GM12878 (cell line): ENCODE measurements around the gene CD151. TPM values are rescaled to one million over a fixed set of nuclear protein-coding genes. Genes with fewer than 3 reads are reported as not detected.
A peak's percentile ranks its signal among the peaks of the same experiment; 100 is the strongest.

Experiments used
- ATAC-seq: fragments of 200-7000 bp; cut with Tn5 transposase; 3 replicates; pipeline ENCODE4 v1.9.1; 2020; ENCODE audit warnings: mild to moderate bottlenecking, moderate library complexity
- BruUV-seq: library from RNA; stranded (reverse); fragments of 400-500 nt; replicated peaks from 2 replicates; lab custom pipeline; 2021; lab: Mats Ljungman, UMichigan
- CTCF ChIA-PET: fragments of 300-600 bp; sonication (Branson Sonifier 250); formaldehyde crosslinking; extraction: SDS; loops from one replicate; lab custom pipeline; 2021; ENCODE audit warnings: inconsistent platforms; lab: Yijun Ruan, JAX
- POLR2A ChIA-PET: fragments of 350-600 bp; formaldehyde crosslinking; extraction: SDS; loops from one replicate; lab custom pipeline; 2021; ENCODE audit warnings: inconsistent platforms; lab: Charles Lee
- RAD21 ChIA-PET: fragments of 300-600 bp; sonication (Branson Sonifier 250); formaldehyde crosslinking; loops from one replicate; lab custom pipeline; 2023; ENCODE audit warnings: antibody characterized with exemption; ENCODE audit not compliant: unreplicated experiment; lab: Charles Lee
- SMC1A ChIA-PET: fragments of 300-600 bp; sonication (Branson Sonifier 250); formaldehyde crosslinking; loops from one replicate; lab custom pipeline; 2023; ENCODE audit not compliant: unreplicated experiment, uncharacterized antibody; lab: Charles Lee
- DNase-seq: peaks from one replicate; pipeline ENCODE4 v3.0.0-alpha.2; 2011; ENCODE audit warnings: low read depth, low spot score
- FAIRE-seq: peaks from 3 replicates; lab custom pipeline; 2011; peaks lifted over from hg19 to GRCh38; lab: Jason Lieb, UNC
- H2AFZ ChIP-seq: 2 replicates; pipeline ENCODE4 v1.6.0; 2011; ENCODE audit warnings: low read depth, low read length, control low read depth; ENCODE audit not compliant: control insufficient read depth
- H3K27ac ChIP-seq: 2 replicates; pipeline ENCODE4 v1.5.1; 2011; ENCODE audit warnings: control low read depth; ENCODE audit not compliant: control insufficient read depth, insufficient read depth
- H3K27me3 ChIP-seq, 2 experiments: replicated peaks in 1 of 2; 2 replicates each; pipeline versions ENCODE4 v1.6.0 to v1.6.1; 2011; ENCODE audit warnings: low read length in 1 of 2; ENCODE audit not compliant: control insufficient read depth in 2 of 2, insufficient read depth in 2 of 2
- H3K36me3 ChIP-seq, 2 experiments: 2 replicates each; pipeline ENCODE4 v1.5.1; 2011; ENCODE audit warnings: low read length in 1 of 2; ENCODE audit not compliant: control insufficient read depth in 2 of 2, insufficient read depth in 2 of 2
- H3K4me1 ChIP-seq: 2 replicates; pipeline ENCODE4 v1.6.1; 2011; ENCODE audit warnings: mild to moderate bottlenecking, low read length, moderate library complexity, mixed read lengths; ENCODE audit not compliant: control insufficient read depth, insufficient read depth
- H3K4me2 ChIP-seq: 2 replicates; pipeline ENCODE4 v1.6.0; 2011; ENCODE audit warnings: control low read depth; ENCODE audit not compliant: control insufficient read depth, insufficient read depth
- H3K4me3 ChIP-seq: fragments of 200-600 bp; sonication (generic); 2 replicates; pipeline ENCODE4 v1.5.1; 2016
- H3K79me2 ChIP-seq: 2 replicates; pipeline ENCODE4 v1.6.0; 2011; ENCODE audit warnings: low read length; ENCODE audit not compliant: control insufficient read depth, insufficient read depth
- H3K9ac ChIP-seq: 2 replicates; pipeline ENCODE4 v1.8.0; 2011; ENCODE audit warnings: low read length, control low read depth, mixed read lengths; ENCODE audit not compliant: control insufficient read depth, insufficient read depth
- H3K9me3 ChIP-seq: replicated peaks from 3 replicates; pipeline ENCODE4 v1.5.1; 2011; ENCODE audit warnings: mild to moderate bottlenecking, low read length; ENCODE audit not compliant: control insufficient read depth, insufficient read depth
- H4K20me1 ChIP-seq: 2 replicates; pipeline ENCODE4 v1.6.0; 2011; ENCODE audit not compliant: control insufficient read depth, insufficient read depth
- CHD1 ChIP-seq: IDR thresholded peaks from 2 replicates; pipeline ENCODE4 v1.6.1; 2012; ENCODE audit warnings: low read depth, low read length, improper control_type of control experiment
- ETV6 ChIP-seq, 2 experiments: fragments of 450-650 bp in 1 of 2; IDR thresholded peaks in 1 of 2; conservative IDR thresholded peaks in 1 of 2; 2 replicates each; pipeline ENCODE4 v1.6.1; 2014; ENCODE audit warnings: antibody characterized with exemption in 1 of 2, borderline replicate concordance in 1 of 2, low read depth in 1 of 2, mild to moderate bottlenecking in 1 of 2, moderate library complexity in 1 of 2
- KAT2A ChIP-seq: conservative IDR thresholded peaks from 2 replicates; pipeline ENCODE4 v1.6.1; 2011; ENCODE audit warnings: low read depth, low read length; ENCODE audit not compliant: control insufficient read depth
- MEF2A ChIP-seq: IDR thresholded peaks from 2 replicates; pipeline ENCODE4 v1.6.1; 2011; ENCODE audit warnings: low read depth, mild to moderate bottlenecking, low read length, moderate library complexity; ENCODE audit not compliant: insufficient read depth
- MYB ChIP-seq: fragments of 150-350 bp; IDR thresholded peaks from 2 replicates; pipeline ENCODE4 v1.6.1; 2014; ENCODE audit warnings: mild to moderate bottlenecking, low read depth, low read length, borderline replicate concordance
- MYC ChIP-seq: IDR thresholded peaks from 2 replicates; pipeline ENCODE4 v1.6.1; 2011; ENCODE audit warnings: mild to moderate bottlenecking, low read length, moderate library complexity, inconsistent platforms; ENCODE audit not compliant: insufficient read depth, insufficient replicate concordance, insufficient read length, severe bottlenecking
- NR2F1 ChIP-seq: fragments of 450-650 bp; conservative IDR thresholded peaks from 2 replicates; pipeline ENCODE4 v1.6.1; 2017; ENCODE audit warnings: mild to moderate bottlenecking
- PAX8 ChIP-seq: fragments of 450-650 bp; IDR thresholded peaks from 2 replicates; pipeline ENCODE4 v1.6.1; 2017; ENCODE audit warnings: mild to moderate bottlenecking, moderate library complexity
- POLR2A ChIP-seq: IDR thresholded peaks from 2 replicates; pipeline ENCODE4 v1.6.1; 2011; ENCODE audit warnings: low read depth, mild to moderate bottlenecking, low read length
- RAD51 ChIP-seq: fragments of 450-650 bp; IDR thresholded peaks from 2 replicates; pipeline ENCODE4 v1.6.1; 2016; ENCODE audit warnings: moderate library complexity, mild to moderate bottlenecking, inconsistent platforms
- RBBP5 ChIP-seq: fragments of 200-600 bp; sonication (generic); conservative IDR thresholded peaks from 2 replicates; pipeline ENCODE4 v1.6.1; 2016
- SIN3A ChIP-seq: IDR thresholded peaks from 2 replicates; pipeline ENCODE4 v1.6.1; 2012; ENCODE audit warnings: low read depth, low read length, improper control_type of control experiment
- SMC3 ChIP-seq: IDR thresholded peaks from 2 replicates; pipeline ENCODE4 v1.6.1; 2011; ENCODE audit warnings: low read length, improper control_type of control experiment, borderline replicate concordance
- SREBF2 ChIP-seq: IDR thresholded peaks from 2 replicates; pipeline ENCODE4 v1.6.1; 2012; ENCODE audit warnings: mild to moderate bottlenecking, low read length
- WRNIP1 ChIP-seq: IDR thresholded peaks from 2 replicates; pipeline ENCODE4 v1.6.1; 2011; ENCODE audit warnings: low read depth, low read length, improper control_type of control experiment, borderline replicate concordance
- ZBED1 ChIP-seq: IDR thresholded peaks from 2 replicates; pipeline ENCODE4 v1.6.1; 2016; ENCODE audit warnings: borderline replicate concordance
- ZNF274 ChIP-seq: IDR thresholded peaks from one replicate; pipeline ENCODE4 v1.8.0; 2011; ENCODE audit not compliant: insufficient read length, insufficient read depth
- ZNF622 ChIP-seq: fragments of 450-650 bp; IDR thresholded peaks from 2 replicates; pipeline ENCODE4 v1.6.1; 2017; ENCODE audit warnings: mild to moderate bottlenecking, inconsistent platforms
- WGBS: methylation state at CpG from one replicate; pipeline ENCODE4 v1.1.6; 2016; ENCODE audit warnings: low lambda C conversion rate; ENCODE audit not compliant: insufficient replicate concordance, insufficient coverage; ENCODE audit errors: missing lambda C conversion rate; 5-methylcytosine and 5-hydroxymethylcytosine counted together
- in situ Hi-C: fragments of 300-500 bp; cut with MboI; formaldehyde crosslinking; loops from 9 replicates; pipeline ENCODE4 v1.14.3; 2018; ENCODE audit warnings: mixed read lengths
- intact Hi-C: fragments of 100-400 bp; cut with micrococcal nuclease; formaldehyde crosslinking; loops from one replicate; pipeline ENCODE4 v1.14.2; 2022; ENCODE audit not compliant: unreplicated experiment
- polyA plus RNA-seq, 11 experiments: library from polyadenylated mRNA; depleted of rRNA in 4 of 11; unstranded in 6 of 11; stranded (reverse) in 5 of 11; fragments of >200 nt; fragmentation: Nextera tagmentation in 4 of 11; fragmentation: Illumina TruSeq in 1 of 11; extraction: Ambion mirVana in 4 of 11; extraction: Trizol in 1 of 11; gene quantifications; 1 replicate in 1 of 11; 2 replicates in 10 of 11; pipeline versions ENCODE4 v1.2.1 to v1.2.3, GENCODE V29; 2011 to 2016; ENCODE audit warnings: inconsistent platforms in 2 of 11, missing spikeins in 2 of 11, low read depth in 1 of 11
- total RNA-seq, 4 experiments: library from RNA; depleted of rRNA in 3 of 4; stranded (reverse); fragments of >200 nt in 3 of 4; fragmentation: Illumina TruSeq in 1 of 4; extraction: Trizol in 1 of 4; gene quantifications; 2 replicates each; pipeline versions ENCODE4 v1.2.1 to v1.2.3, GENCODE V29; 2013 to 2021
- TF ChIP-seq, protein P1 (sequence below): IDR thresholded peaks from 2 replicates; pipeline ENCODE4 v1.6.1; 2011; ENCODE audit warnings: borderline replicate concordance, low read depth, mild to moderate bottlenecking, moderate library complexity, mixed read lengths, low read length; ENCODE audit not compliant: insufficient read depth; ENCODE audit errors: extremely low read length

The CD151 gene
- total and polyA plus RNA-seq, 10 of the 15 experiments (the other 5 are each of a cell fraction or from before 2014, with no cell fraction given) = 0.52 to 41.7 (median 14.7) TPM

DNA sequence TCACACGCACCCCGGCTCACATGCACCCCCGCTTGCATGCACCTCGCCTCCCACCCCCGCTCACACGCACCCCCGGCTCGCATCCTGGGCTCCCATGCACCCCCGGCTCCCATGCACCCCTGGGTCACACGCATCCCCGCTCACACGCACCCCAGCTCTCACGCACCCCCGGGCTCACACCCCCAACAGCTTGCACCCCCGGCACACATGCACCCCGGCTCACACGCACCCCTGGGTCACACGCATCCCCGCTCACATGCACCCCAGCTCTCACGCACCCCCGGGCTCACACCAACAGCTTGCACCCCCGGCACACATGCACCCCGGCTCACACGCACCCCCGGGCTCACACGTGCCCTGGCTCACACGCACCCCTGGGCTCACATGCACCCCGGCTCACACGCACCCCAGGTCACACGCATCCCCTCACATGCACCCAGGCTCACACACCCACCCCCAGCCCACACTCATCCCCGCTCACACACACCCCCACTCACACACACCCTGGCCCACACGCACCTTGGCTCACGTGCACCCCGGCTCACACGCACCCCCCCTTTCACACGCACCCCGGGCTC, 26.1 kb downstream of the CD151 start (continued):
- no peak for TF ChIP-seq ZNF622
- TF ChIP-seq ETV6 (conservative IDR thresholded peaks at IDR 0.05 in 1 of 2, IDR thresholded peaks at IDR 0.05 in 1 of 2; ENCODE audit: borderline replicate concordance in 1 of 2, low read depth in 1 of 2) = no peak
- TF ChIP-seq WRNIP1 = no peak

DNA sequence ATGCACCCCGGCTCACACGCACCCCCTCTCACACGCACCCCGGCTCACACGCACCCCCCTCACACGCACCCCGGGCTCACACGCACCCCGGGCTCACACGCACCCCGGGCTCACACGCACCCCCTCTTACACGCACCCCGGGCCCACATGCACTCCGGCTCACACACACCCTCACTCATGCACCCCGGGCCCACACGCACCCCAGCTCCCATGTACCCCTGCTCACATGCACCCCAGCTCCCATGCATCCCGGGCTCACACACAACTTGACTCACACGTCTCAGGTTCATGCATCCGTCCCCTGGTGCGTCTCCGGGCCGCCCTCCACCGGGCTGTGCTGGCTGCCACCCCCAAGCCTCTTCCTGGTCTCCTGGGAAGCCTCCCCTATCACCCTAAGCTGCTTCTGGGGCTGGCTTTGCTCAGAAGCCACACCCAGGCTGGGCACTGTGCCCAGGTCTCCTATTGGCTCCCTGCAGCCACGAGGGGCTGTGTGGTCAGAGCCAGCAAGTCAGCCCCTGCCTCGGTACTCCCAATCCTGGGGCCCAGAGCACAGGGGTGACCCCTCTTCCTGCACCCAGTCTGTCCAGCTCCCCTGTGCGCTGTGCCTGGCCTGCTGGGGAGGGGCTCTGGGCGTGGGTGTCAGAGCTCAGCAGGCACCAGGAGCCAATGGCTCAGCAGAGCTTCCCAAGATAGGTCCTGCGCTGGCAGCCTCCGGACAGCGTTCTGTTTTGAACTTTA, 26.8 kb downstream of the CD151 start:
- H3K27me3 ChIP-seq = no peaks in the 10 kb centered on the region
- no peak for TF ChIP-seq SIN3A
- TF ChIP-seq RAD51 = no peak
- no peak for TF ChIP-seq RBBP5
- TF ChIP-seq CHD1 = no peak
- TF ChIP-seq MYB = no peak
- TF ChIP-seq MYC = no peak
- TF ChIP-seq MEF2A = no peak
- TF ChIP-seq KAT2A = no peak
- no peak for TF ChIP-seq NR2F1
- no peak for TF ChIP-seq SREBF2
- TF ChIP-seq, protein P1, sequence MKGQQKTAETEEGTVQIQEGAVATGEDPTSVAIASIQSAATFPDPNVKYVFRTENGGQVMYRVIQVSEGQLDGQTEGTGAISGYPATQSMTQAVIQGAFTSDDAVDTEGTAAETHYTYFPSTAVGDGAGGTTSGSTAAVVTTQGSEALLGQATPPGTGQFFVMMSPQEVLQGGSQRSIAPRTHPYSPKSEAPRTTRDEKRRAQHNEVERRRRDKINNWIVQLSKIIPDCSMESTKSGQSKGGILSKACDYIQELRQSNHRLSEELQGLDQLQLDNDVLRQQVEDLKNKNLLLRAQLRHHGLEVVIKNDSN = peak; percentile 37
- TF ChIP-seq ZBED1 = no peak
- TF ChIP-seq POLR2A = 0 out of 2 replicates have a peak, but pooled peaks have one; percentile 30
- TF ChIP-seq ZNF274 = no peak
- TF ChIP-seq PAX8 = no peak
- TF ChIP-seq SMC3 = no peak
- H3K4me3 ChIP-seq = no peak overlapping the region
- H3K4me2 ChIP-seq = no peak overlapping the region
- peak; percentile 43 for ATAC-seq
- RAD21 ChIA-PET = no interaction called here
- no peaks in the 10 kb centered on the region for H4K20me1 ChIP-seq
- no peak for DNase-seq
- WGBS = 54% methylated on average over 21 of the region's 31 CpGs
- no peak overlapping the region for H2AFZ ChIP-seq
- no peak overlapping the region for H3K9ac ChIP-seq
- SMC1A ChIA-PET = no interaction called here
- in situ Hi-C loops (no loop called here), intact Hi-C loops (no loop called here)
- no peaks in the 10 kb centered on the region for H3K36me3 ChIP-seq
- POLR2A ChIA-PET = no interaction called here
- no peaks in the 10 kb centered on the region for H3K4me1 ChIP-seq
- no peak overlapping the region for H3K27ac ChIP-seq
- H3K9me3 ChIP-seq = no peaks in the 10 kb centered on the region
- no peak for FAIRE-seq
- CTCF ChIA-PET = no interaction called here
- BruUV-seq = no TSS peak
- no peaks in the 10 kb centered on the region for H3K79me2 ChIP-seq
